Panc1 (cell line): ENCODE data around the gene EXOC6B. TPM values are rescaled to one million over a fixed set of nuclear protein-coding genes. Genes with fewer than 3 reads are reported as not detected.

Experiments used
- ATAC-seq: fragments of 200-7000 bp; cut with Tn5 transposase; 2 replicates; pipeline ENCODE4 v1.9.1; 2020; ENCODE audit warnings: mild to moderate bottlenecking, moderate library complexity
- BruUV-seq: library from RNA; stranded (reverse); fragments of 400-500 nt; replicated peaks from 2 replicates; lab custom pipeline; 2021; lab: Mats Ljungman, UMichigan
- CTCF ChIA-PET: fragments of 300-600 bp; sonication (Branson Sonifier 250); formaldehyde crosslinking; loops from one replicate; lab custom pipeline; 2022; ENCODE audit warnings: antibody characterized with exemption; lab: Charles Lee
- POLR2A ChIA-PET: fragments of 300-600 bp; sonication (Branson Sonifier 250); formaldehyde crosslinking; loops from one replicate; lab custom pipeline; 2022; ENCODE audit warnings: antibody characterized with exemption; lab: Charles Lee
- DNase-seq: peaks from one replicate; pipeline ENCODE4 v3.0.0-alpha.2; 2010; ENCODE audit warnings: low read depth, low spot score
- H3K27ac ChIP-seq: 2 replicates; pipeline ENCODE4 v1.5.1; 2011; ENCODE audit warnings: mild to moderate bottlenecking, low read length, inconsistent platforms
- H3K27me3 ChIP-seq: fragments of 200-500 bp; sonication (Bioruptor generic); 2 replicates; pipeline ENCODE4 v1.6.0; 2014; ENCODE audit warnings: low read length, inconsistent platforms; ENCODE audit not compliant: control insufficient read depth, insufficient read depth
- H3K36me3 ChIP-seq: fragments of 200-500 bp; sonication (Bioruptor generic); 2 replicates; pipeline ENCODE4 v1.5.1; 2014; ENCODE audit warnings: inconsistent platforms, mild to moderate bottlenecking, low read length, moderate library complexity; ENCODE audit not compliant: control insufficient read depth, insufficient read depth
- H3K4me1 ChIP-seq: 2 replicates; pipeline ENCODE4 v1.5.1; 2011; ENCODE audit warnings: inconsistent platforms, mild to moderate bottlenecking, low read length, moderate library complexity; ENCODE audit not compliant: control insufficient read depth, insufficient read depth
- H3K4me3 ChIP-seq, 2 experiments: 2 replicates each; pipeline ENCODE4 v1.5.1; 2011 to 2012; ENCODE audit warnings: low read depth in 2 of 2, low read length in 2 of 2, mild to moderate bottlenecking in 2 of 2, inconsistent platforms in 1 of 2, moderate library complexity in 1 of 2
- H3K9me3 ChIP-seq: fragments of 200-500 bp; sonication (Bioruptor generic); 2 replicates; pipeline ENCODE4 v1.5.1; 2014; ENCODE audit warnings: low read depth, mild to moderate bottlenecking, inconsistent platforms, low read length, moderate library complexity; ENCODE audit not compliant: control insufficient read depth, insufficient read depth
- CTCF ChIP-seq: fragments of 450-650 bp; IDR thresholded peaks from 2 replicates; pipeline ENCODE4 v1.5.1; 2017; ENCODE audit warnings: mild to moderate bottlenecking
- POLR2AphosphoS5 ChIP-seq: IDR thresholded peaks from 2 replicates; pipeline ENCODE4 v1.6.1; 2012; ENCODE audit warnings: mild to moderate bottlenecking, low read depth, low read length, moderate library complexity
- REST ChIP-seq, 2 experiments: IDR thresholded peaks; 2 replicates each; pipeline ENCODE4 v1.6.1; 2011 to 2012; ENCODE audit warnings: low read depth in 2 of 2, control low read depth in 1 of 2, low read length in 1 of 2, mild to moderate bottlenecking in 1 of 2, moderate library complexity in 1 of 2; ENCODE audit not compliant: insufficient read depth in 1 of 2
- SIN3A ChIP-seq: IDR thresholded peaks from 2 replicates; pipeline ENCODE4 v1.6.1; 2012; ENCODE audit warnings: low read depth, mild to moderate bottlenecking, low read length, moderate library complexity, borderline replicate concordance; ENCODE audit not compliant: insufficient read depth
- TCF7L2 ChIP-seq: IDR thresholded peaks from 2 replicates; pipeline ENCODE4 v1.6.1; 2011; ENCODE audit warnings: mild to moderate bottlenecking, low read depth, low read length, inconsistent platforms
- in situ Hi-C: cut with HindIII; loops from 2 replicates; pipeline ENCODE4 v1.10.0; 2016; ENCODE audit warnings: low sequenced_read_pairs, low pct_unique_long_range_greater_than_20kb
- intact Hi-C: fragments of 100-400 bp; cut with micrococcal nuclease; formaldehyde crosslinking; loops from one replicate; pipeline ENCODE4 v1.10.0; 2022; ENCODE audit not compliant: unreplicated experiment
- total RNA-seq: library from RNA; stranded (reverse); gene quantifications from one replicate; pipeline ENCODE4 v1.2.1, GENCODE V29; 2021; ENCODE audit not compliant: unreplicated experiment

The EXOC6B gene
- total RNA-seq, 1 experiment from 2014 or later, result 23.2 TPM

- H3K27me3 ChIP-seq, result peaks cover 11% of the 10 kb centered on the region
- TF ChIP-seq POLR2AphosphoS5 (no peak), CTCF (no peak), REST (IDR thresholded peaks at IDR 0.05; ENCODE audit: insufficient read depth in 1 of 2, low read depth in 2 of 2, low read length in 1 of 2) (no peak), SIN3A (no peak), TCF7L2 (no peak)
- in situ Hi-C loops, result no loop called here
- ATAC-seq, result no peak
- intact Hi-C loops, result no loop called here
- CTCF ChIA-PET, result no interaction called here
- POLR2A ChIA-PET, result no interaction called here
- H3K4me3 ChIP-seq, result no peak overlapping the region
- H3K27ac ChIP-seq, result no peak overlapping the region
- H3K4me1 ChIP-seq, result no peaks in the 10 kb centered on the region
- BruUV-seq, result no TSS peak
- no peaks in the 10 kb centered on the region for H3K36me3 ChIP-seq
- DNase-seq, result no peak
- no peaks in the 10 kb centered on the region for H3K9me3 ChIP-seq
These were observed 663.3 kb downstream of the EXOC6B start for GRCh38 chr2:72162574-72162973.

- ATAC-seq, result no peak
- peaks cover 10% of the 10 kb centered on the region; the same call in 1 of the 2 replicates for H3K27me3 ChIP-seq
- DNase-seq, result no peak
- ChIA-PET CTCF (no interaction called here), POLR2A (no interaction called here)
- no peak overlapping the region for H3K4me3 ChIP-seq
- TF ChIP-seq TCF7L2, result no peak
- no peaks in the 10 kb centered on the region for H3K36me3 ChIP-seq
- H3K9me3 ChIP-seq, result no peaks in the 10 kb centered on the region
- in situ Hi-C loops, result no loop called here
- H3K4me1 ChIP-seq, result no peaks in the 10 kb centered on the region
- no TSS peak for BruUV-seq
- intact Hi-C loops, result loop anchor here (10.0 kb wide), 2 partner anchors 355 to 585 kb away; no protein-coding TSS in a partner anchor
- H3K27ac ChIP-seq, result no peak overlapping the region
These were observed 666.4 kb downstream of the EXOC6B start for GRCh38 chr2:72159211-72159993.
